HFFc6 (cell line): ENCODE data around the gene BABAM2. TPM values are rescaled to one million over a fixed set of nuclear protein-coding genes. Genes with fewer than 3 reads are reported as not detected.

ENCODE experiments used
- DNase-seq: peaks from one replicate; pipeline ENCODE4 v3.0.0-alpha.2; 2018
- H3K27ac Mint-ChIP-seq: 2 replicates; pipeline ENCODE4 v1.8.0; 2020; ENCODE audit warnings: mild to moderate bottlenecking, mixed read lengths
- H3K27me3 Mint-ChIP-seq: 2 replicates; pipeline ENCODE4 v1.8.0; 2021; ENCODE audit warnings: mild to moderate bottlenecking, moderate library complexity, mixed read lengths; ENCODE audit not compliant: insufficient read depth
- H3K36me3 Mint-ChIP-seq: 2 replicates; pipeline ENCODE4 v1.8.0; 2021; ENCODE audit warnings: low read depth, mixed read lengths
- H3K4me1 Mint-ChIP-seq: 2 replicates; pipeline ENCODE4 v1.8.0; 2020; ENCODE audit warnings: low read depth, mixed read lengths
- H3K4me3 Mint-ChIP-seq: 2 replicates; pipeline ENCODE4 v1.8.0; 2020; ENCODE audit warnings: mild to moderate bottlenecking, moderate library complexity, mixed read lengths
- H3K9me3 Mint-ChIP-seq: 2 replicates; pipeline ENCODE4 v1.8.0; 2020; ENCODE audit warnings: mild to moderate bottlenecking, mixed read lengths
- total RNA-seq, 6 experiments: library from RNA; stranded (reverse); fragmentation: NEBNext Ultra II Directional; extraction: Animal tissue kit (Norgen Biotek cat#: 25700); gene quantifications; 2 replicates in 1 of 6; 3 replicates in 5 of 6; pipeline ENCODE4 v1.2.3, GENCODE V29; 2021
- TF ChIP-seq, protein P1 (sequence below): fragments of 200-600 bp; sonication (generic); IDR thresholded peaks from 2 replicates; pipeline ENCODE4 v1.5.0; 2021; ENCODE audit warnings: antibody characterized with exemption, mild to moderate bottlenecking

Gene BABAM2
- total RNA-seq, 6 experiments from 2014 or later = 30.8 to 46.6 (median 41.2) TPM

DNA sequence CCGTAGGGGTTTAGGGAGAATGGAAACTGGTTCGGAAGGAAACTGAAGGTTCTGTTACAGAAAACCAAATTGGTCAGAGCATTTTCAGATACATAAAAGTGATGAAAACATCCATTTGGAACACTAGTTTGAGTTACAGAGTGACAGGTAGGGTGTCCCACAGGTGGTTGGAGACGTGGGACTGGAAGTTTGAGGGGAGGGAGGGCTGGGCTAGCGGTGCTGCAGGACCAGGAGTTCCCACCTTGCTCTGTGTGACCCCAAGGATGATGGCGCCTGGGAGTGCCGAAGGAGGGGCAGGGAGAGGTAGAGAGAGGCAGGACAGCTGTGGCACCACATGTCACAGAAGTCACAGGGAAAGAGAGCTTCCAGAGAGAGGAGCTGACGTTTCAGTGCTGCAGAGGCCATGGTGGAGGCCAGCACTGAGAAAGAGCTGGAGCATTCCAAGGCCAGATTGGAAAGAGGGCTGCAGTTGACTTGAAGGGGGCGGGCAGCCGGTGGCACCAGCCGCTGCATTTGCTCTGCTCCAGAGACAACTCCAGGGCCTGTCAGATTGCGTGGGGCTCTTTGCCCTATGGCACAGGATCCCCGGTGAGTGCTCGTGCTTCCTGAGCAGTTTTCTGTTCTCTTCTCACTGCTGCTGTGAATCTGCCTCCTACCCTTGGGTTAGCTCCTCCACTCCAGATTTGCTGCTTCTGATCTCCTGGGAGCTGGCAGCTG lies 445.9 kb downstream of the BABAM2 start:
- TF ChIP-seq, protein P1, sequence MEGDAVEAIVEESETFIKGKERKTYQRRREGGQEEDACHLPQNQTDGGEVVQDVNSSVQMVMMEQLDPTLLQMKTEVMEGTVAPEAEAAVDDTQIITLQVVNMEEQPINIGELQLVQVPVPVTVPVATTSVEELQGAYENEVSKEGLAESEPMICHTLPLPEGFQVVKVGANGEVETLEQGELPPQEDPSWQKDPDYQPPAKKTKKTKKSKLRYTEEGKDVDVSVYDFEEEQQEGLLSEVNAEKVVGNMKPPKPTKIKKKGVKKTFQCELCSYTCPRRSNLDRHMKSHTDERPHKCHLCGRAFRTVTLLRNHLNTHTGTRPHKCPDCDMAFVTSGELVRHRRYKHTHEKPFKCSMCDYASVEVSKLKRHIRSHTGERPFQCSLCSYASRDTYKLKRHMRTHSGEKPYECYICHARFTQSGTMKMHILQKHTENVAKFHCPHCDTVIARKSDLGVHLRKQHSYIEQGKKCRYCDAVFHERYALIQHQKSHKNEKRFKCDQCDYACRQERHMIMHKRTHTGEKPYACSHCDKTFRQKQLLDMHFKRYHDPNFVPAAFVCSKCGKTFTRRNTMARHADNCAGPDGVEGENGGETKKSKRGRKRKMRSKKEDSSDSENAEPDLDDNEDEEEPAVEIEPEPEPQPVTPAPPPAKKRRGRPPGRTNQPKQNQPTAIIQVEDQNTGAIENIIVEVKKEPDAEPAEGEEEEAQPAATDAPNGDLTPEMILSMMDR = no peak
- no peak overlapping the region for H3K27ac Mint-ChIP-seq

DNA sequence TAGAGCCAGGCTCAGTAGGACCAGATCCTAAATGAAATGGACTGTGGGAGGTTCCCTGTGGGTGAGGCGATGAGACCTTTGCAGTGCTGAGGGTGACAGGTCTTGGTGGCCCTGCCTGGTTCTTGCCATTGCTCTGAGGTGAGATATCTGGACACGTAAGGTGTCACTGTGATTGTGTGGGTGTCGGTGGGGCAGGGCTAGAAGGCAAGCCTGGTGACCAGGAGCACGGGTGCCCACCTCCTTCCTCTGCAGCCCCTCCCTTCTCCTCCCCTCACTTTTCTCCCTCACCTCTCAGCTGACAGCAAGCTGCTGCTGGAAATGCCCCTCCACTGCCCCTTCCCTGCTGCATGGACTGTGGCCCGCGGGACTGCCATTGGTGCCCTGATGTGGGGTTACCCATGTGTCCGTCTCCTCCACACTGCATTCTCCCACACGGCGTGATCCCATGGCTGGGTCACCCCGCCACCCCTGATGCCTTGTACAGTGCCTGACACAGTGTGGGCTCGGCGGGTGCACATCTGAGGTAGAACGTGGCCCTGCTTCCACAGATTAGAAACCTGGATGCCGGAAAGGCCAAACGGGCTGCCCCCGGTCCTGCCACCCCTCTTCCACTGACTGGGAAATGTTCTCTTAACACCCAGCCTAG lies 446.6 kb downstream of the BABAM2 start:
- DNase-seq = no peak
- TF ChIP-seq, protein P1 = no peak
- Mint-ChIP-seq H3K36me3 (no peaks in the 10 kb centered on the region), H3K27ac (no peak overlapping the region), H3K27me3 (no peaks in the 10 kb centered on the region; the same call in none of the 2 replicates), H3K9me3 (no peaks in the 10 kb centered on the region), H3K4me1 (peaks cover 48% of the 10 kb centered on the region), H3K4me3 (no peak overlapping the region)

More for the DNA sequence above, 445.9 kb downstream of the BABAM2 start:
- H3K27me3 Mint-ChIP-seq = no peaks in the 10 kb centered on the region; the same call in none of the 2 replicates
- no peaks in the 10 kb centered on the region for H3K9me3 Mint-ChIP-seq
- no peak for DNase-seq
- peaks cover 41% of the 10 kb centered on the region for H3K4me1 Mint-ChIP-seq
- H3K4me3 Mint-ChIP-seq = no peak overlapping the region
- H3K36me3 Mint-ChIP-seq = peaks cover 5% of the 10 kb centered on the region; the same call in 1 of the 2 replicates

DNA sequence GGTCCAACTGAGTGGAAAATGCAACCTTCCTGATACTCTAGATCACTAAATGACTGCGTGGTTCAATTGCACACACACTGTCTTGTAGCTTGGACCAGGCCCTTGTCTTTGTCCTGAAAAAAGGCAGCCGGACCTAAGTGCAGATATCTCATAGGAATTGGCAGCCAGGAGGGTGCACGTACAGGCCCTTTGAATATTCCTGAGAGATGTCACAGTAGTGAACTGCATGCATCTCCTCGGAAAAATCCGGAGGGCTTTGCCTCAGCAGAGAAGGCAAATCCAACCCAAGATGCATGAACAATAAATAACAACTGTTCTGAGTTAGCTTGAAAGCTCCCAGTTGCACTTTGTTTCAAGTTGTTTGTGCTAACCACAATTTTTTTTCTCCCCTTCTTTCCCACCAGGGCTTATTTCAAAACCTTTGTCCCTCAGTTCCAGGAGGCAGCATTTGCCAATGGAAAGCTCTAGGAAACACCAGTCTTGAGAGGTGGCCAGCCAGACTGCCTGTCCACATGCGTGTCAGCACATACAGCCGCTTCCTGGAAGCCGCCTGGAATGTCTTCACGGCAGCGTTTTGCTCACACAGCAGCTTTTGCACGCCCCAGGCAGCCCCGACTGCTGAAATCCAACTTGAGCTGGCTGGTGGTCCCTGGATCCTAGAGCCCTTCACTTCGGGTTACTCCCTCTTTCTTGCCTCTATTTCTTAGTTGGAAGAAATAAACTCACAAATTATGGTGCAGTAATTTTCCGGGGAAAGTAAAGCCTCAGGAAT lies 447.7 kb downstream of the BABAM2 start:
- Mint-ChIP-seq H3K9me3 (no peaks in the 10 kb centered on the region), H3K4me1 (peaks cover 55% of the 10 kb centered on the region), H3K36me3 (no peaks in the 10 kb centered on the region), H3K4me3 (peak overlapping the region; percentile 55), H3K27ac (peak overlapping the region; percentile 89), H3K27me3 (no peaks in the 10 kb centered on the region; the same call in none of the 2 replicates)
- TF ChIP-seq, protein P1 = no peak
- peak; percentile 81 for DNase-seq

DNA sequence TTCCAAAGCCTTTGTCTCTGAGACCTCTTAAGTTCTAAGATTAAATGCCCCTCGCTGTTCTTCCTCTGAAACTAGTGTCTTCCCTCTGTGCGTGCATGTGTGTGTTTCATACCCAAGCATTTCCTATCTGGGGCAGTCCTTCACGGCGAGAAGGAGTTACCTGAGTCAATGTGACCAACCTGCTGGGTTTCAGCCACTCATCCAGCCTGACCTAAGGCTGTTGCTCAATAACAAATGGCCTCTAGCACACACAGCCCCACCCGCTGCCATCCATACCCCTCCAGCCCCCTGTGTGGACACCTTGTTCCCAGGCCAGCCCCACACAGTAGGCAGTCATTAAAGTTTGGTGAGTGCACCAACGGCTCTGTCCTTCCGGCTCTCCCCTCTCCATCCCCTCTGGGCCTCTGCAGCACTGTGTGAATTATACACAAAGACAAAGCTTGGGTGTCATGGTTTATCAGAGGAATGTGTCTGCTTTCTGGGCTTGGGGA lies 448.3 kb downstream of the BABAM2 start:
- TF ChIP-seq, protein P1 = no peak
- H3K4me1 Mint-ChIP-seq = peaks cover 55% of the 10 kb centered on the region
- H3K36me3 Mint-ChIP-seq = no peaks in the 10 kb centered on the region
- no peak for DNase-seq
- peak overlapping the region; percentile 55 for H3K4me3 Mint-ChIP-seq
- peak overlapping the region; percentile 89 for H3K27ac Mint-ChIP-seq
- H3K27me3 Mint-ChIP-seq = no peaks in the 10 kb centered on the region; the same call in none of the 2 replicates
- no peaks in the 10 kb centered on the region for H3K9me3 Mint-ChIP-seq

DNA sequence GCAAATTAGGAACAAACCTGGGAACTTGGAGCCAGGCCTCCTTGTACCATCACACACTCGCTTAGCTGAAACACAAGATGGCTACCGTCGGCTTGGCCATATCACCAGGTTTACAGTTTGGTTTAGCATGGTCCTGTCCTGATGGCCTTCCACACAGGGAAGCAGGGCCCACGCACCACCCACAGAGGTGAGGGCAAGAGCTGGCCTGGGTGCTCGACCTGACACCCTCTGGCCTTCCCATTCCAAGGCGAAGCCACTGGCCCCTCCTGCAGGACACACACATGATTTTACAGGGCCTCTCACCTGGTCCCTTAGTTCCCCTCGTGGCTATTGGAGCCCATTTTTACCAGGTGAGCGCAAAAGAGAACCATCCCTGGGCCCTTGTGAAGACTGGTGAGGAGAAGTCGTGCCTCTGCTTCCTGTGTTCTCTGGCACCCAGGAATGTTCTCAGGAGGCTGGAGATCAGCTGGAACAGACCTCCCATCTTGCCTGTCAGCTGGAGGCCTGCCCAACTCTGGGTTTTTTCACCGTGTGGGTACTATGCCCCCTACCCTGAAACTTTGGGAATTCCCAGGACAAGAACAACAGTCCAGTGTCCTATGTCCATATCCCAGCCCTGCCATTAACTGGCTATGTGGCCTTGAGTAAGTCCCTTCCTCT lies 449.1 kb downstream of the BABAM2 start:
- Mint-ChIP-seq H3K27me3 (no peaks in the 10 kb centered on the region; the same call in none of the 2 replicates), H3K4me1 (peaks cover 57% of the 10 kb centered on the region), H3K36me3 (no peaks in the 10 kb centered on the region), H3K4me3 (no peak overlapping the region), H3K9me3 (no peaks in the 10 kb centered on the region), H3K27ac (peak overlapping the region; percentile 89)
- DNase-seq = no peak
- TF ChIP-seq, protein P1 = no peak
